DND-41 (cell line): ENCODE measurements around the gene DNAJC7.

Experiments
- EZH2 ChIP-seq: IDR thresholded peaks from 3 replicates; pipeline ENCODE4 v1.6.1; 2012; ENCODE audit warnings: borderline replicate concordance, low read depth, mild to moderate bottlenecking, moderate library complexity, low read length, inconsistent platforms; ENCODE audit not compliant: severe bottlenecking
- TF ChIP-seq, protein P1 (sequence below): IDR thresholded peaks from 2 replicates; pipeline ENCODE4 v1.5.1; 2012; ENCODE audit warnings: borderline replicate concordance, low read length, moderate library complexity, mild to moderate bottlenecking; ENCODE audit not compliant: poor library complexity, severe bottlenecking; ENCODE audit errors: extremely low read depth

DNA sequence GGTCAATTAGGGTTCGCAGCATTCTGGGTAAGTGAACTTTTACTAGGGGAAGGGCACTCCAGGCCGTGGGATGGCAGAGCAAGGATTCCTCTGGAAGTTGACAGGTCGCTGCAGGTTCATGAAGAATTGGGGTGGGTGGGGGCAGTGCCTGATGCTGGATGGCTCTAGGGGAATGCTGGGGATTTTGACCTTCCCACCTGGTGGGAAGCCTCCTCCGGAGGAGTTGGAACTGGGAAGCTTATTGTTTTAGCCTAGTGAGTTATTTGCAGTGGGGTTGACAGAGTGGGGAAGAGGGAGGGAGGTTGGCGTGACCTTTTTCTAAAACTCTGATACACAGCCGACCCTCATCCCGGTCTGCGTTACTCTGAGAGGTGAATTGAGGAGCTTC lies 33.8 kb upstream of the DNAJC7 start:
- TF ChIP-seq, protein P1, sequence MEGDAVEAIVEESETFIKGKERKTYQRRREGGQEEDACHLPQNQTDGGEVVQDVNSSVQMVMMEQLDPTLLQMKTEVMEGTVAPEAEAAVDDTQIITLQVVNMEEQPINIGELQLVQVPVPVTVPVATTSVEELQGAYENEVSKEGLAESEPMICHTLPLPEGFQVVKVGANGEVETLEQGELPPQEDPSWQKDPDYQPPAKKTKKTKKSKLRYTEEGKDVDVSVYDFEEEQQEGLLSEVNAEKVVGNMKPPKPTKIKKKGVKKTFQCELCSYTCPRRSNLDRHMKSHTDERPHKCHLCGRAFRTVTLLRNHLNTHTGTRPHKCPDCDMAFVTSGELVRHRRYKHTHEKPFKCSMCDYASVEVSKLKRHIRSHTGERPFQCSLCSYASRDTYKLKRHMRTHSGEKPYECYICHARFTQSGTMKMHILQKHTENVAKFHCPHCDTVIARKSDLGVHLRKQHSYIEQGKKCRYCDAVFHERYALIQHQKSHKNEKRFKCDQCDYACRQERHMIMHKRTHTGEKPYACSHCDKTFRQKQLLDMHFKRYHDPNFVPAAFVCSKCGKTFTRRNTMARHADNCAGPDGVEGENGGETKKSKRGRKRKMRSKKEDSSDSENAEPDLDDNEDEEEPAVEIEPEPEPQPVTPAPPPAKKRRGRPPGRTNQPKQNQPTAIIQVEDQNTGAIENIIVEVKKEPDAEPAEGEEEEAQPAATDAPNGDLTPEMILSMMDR = no peak
- TF ChIP-seq EZH2 = no peak
